CD4-positive, alpha-beta T cell treated with Interferon gamma for 1 hour (primary cell): ENCODE results near the gene MEGF11.

Source experiments
- DNase-seq: peaks from one replicate; pipeline ENCODE4 v3.0.0-alpha.2; 2020

The MEGF11 gene

GRCh38 chr15:66211670-66212562, 41.6 kb downstream of the MEGF11 start:
- no peak for DNase-seq

- DNase-seq: no peak
These were observed 42.9 kb downstream of the MEGF11 start for GRCh38 chr15:66210684-66211083.

GRCh38 chr15:66198757-66199156, 54.8 kb downstream of the MEGF11 start:
- DNase-seq: no peak

DNA sequence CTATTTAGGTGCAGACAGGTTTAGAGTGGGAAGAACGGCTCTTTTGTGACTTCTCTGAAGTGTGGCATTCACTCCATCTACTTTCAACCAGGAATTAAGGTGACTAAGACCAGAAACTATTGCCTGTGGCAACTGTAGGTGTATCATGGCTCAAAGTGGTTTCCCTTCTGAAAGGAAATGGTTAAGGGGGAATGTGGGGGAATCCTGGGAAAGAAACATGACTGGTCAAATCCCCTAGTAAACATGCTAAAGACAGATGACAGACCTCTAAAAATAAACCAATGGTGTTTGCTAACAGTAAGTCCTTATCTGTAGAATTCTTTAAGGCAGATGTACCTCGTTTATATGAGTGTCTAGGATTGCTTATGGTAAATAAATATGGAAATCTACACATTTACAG, 56.9 kb downstream of the MEGF11 start:
- no peak for DNase-seq

GRCh38 chr15:66195621-66196230, 57.8 kb downstream of the MEGF11 start:
- DNase-seq: no peak

DNA sequence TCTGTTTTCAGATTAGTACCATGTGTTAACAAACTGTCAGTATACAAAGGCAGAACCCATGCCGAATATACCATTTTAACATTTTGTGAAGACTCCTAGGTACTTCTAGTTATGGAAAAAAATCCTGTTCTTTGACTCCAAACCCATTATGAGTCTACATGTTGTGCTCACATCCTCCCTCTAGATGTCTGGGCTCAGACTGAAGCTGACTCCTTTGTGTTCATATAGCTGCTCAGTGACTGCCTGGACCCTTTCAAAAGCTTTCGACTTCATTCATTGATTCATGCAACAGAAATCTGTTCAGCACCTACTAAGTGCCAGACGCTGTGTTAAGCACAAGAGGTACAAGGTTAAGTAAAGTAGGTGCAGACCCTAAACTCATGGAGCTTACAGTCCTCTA, 60.5 kb downstream of the MEGF11 start:
- no peak for DNase-seq

DNA sequence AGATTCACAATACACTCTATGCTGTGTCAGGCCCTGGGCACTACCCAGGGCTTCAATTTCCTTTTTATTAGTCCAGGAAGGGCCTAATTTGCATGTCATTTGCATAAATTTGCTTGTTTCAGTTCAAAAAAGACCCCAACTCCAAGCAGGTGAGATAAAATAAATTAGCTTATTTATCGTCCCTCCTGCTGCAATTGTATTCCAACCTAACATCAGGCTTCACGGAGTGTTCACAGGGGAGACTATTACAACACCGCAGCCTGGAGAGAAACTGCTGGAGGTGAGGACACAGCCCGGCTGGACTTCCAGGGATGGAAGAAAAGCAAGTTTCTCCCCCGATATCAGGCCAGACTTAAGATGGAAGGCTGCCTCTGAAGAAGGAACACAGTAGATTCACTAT, 62.8 kb downstream of the MEGF11 start:
- DNase-seq: no peak

DNA sequence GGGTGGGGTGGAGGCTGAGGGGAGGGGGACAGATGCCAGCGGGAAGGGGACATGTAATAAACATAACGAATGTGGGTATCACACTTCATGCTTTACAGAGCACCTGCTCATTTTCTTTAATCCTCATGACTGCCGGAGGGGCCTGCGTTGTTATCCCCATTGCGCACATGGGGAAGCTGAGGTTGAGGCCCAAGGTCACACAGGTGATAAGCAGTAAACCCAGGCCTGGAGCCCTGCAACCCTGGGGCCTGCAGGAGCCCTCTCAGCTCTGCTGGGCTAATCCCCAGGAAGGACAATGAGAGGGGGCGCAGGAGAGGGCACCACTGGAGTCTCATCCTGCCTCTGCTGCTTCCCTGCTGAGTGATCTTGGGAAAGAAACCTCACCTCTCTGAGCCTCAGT, 64.3 kb downstream of the MEGF11 start:
- DNase-seq: no peak

GRCh38 chr15:66188464-66188863, 65.1 kb downstream of the MEGF11 start:
- DNase-seq: no peak

DNA sequence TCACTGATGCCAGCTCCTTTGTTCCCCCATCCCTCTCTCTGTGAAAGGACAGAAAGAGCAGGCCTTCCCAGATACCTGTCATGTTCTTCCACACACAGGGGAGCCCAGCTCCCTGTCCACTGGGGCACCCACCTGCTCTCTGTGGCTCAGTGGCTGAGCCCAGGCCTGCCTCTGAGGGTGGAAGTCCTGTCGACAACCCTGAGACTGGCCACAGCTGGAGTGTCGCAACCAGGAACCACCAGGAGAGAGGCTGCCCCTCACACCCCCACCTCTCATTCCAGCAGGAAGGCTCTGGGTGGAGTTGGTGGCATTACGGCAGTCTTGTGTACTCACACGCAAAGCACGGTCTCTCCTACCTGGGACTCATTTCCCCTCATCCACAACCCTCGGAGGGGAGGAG, 66.3 kb downstream of the MEGF11 start:
- no peak for DNase-seq

DNA sequence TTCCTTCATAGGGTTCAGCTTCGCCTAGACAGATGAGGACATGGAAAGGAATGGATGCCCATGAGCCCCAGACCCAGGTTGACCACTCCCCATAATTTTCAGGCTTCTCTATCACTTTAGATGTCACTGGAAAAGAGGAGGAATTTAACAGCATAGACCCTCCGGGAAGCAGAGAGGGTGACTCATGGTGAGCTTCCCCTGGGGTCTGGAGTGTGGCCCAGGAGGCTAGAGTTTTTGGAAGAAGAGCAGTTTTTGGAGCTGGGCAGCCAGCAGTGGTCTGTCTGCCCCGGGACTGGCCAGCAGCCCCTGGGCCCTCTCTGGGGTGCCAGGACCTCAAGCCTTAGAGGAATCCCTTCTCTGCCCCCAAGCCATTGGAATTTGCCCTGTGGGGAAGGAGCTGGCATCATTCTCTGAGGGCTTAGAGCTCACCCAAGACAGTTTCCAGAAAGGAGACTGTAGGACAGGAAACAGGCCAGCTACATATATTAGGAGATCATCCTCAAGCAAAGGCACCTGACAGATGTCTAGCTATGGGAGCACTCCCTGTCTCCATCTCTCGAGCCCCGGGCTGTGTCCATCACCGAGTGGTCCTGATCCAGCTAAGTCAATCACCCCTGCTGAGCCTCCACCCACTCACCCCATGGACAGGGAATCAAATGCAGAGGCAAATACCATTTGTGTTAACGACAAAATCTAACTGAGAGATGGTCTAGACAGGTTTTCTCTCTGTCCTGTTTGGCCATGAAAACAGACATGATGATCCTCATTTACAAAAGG, 67.3 kb downstream of the MEGF11 start:
- DNase-seq: no peak

DNA sequence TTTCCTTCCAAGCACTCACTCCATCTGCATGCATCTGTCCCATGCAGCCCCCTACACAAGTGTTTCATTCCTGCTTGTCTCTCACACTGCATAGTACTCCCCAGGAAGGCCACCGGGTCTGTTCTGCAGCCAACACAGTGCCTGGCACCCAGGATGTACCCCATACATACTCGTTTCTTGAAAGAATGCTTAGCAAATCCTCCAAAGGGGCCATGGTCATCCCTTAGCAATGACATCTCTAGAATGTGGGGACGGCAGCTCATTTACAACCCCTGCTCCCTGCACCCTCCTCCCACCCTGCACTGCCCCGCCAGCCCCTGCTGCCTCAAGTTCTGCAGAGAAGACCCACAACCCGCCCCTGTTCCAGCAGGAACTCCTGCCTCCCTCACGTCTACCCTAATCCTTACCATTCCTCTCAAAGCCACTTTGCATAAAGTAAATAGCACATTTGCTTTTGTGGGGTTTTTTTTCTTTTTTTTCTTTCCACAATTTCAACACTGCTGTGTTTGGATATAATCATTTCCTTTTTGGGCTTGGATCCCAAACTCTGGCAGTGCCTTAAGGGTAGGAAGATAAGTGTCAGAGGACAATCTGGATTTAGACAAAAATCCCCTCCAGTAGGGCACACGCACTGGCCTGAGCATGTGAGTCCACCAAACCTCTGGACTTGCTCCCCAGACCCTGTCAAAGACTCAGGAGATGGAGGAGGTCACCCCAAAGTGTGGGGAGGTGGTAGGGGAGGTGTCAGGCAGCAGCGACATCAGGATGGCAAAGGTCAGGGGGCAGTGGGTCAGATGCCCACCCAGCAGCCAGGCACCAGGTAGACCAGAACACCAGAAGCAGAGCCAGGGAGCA, 68.4 kb downstream of the MEGF11 start:
- no peak for DNase-seq

GRCh38 chr15:66184492-66184891, 69.1 kb downstream of the MEGF11 start:
- no peak for DNase-seq

DNA sequence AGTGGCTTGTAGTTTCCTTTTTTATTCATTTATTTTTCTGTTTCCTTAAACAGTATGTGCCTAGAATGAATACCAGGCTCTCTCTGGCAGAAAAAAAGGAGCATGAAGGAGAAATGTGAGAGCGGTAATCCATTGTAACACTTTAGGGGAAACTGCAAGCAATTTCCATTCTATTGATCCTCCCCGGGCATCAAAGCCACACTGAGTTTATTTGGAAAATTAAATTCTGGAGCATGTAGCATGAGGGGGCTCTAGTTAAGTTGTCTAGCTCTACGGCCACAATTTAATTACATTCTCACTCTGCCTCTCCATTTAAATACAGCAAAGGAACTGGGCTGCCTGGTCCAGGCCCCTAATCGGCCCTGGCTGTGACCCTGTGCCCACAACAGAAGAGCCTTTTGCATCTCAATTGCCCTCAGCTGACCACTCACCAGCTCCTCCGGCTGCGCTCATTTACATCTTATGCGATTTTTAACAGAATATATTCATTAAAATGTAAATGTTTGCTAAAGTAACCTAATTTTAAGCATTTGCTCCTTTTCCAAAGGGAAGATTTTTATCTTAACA, 72.9 kb downstream of the MEGF11 start:
- no peak for DNase-seq

GRCh38 chr15:66178531-66178910, 75.0 kb downstream of the MEGF11 start:
- no peak for DNase-seq

DNA sequence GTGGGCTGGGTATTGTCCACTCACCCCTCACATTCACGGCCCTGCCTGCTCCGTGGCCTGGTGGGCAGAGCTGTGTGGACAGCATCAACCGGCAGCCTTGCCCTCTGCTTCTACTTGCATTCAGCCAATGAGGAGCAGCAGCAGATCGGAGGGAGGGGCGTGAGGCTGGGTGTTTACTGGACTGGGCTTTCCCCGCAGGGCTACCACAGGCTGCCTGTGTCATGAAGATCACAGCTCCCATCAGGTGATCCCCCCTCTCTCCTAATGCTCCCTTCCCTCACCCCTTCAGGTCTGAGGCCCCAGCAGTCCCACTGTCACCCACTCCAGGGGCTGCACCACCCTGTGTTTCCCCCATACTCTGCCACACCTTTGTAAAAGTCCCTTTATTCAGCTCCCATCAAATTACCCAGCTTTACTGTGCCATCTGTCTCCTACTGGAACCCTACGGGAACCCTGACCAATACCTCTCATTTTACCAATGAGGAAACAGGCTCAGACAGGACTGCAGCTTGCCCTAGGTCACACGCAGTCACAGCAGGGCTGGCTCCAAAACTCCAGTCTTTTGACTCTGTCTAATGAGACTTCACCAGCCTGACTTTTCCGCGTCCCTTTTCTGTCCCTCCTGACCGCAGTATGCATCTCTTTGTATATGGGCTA, 81.1 kb downstream of the MEGF11 start:
- no peak for DNase-seq

DNA sequence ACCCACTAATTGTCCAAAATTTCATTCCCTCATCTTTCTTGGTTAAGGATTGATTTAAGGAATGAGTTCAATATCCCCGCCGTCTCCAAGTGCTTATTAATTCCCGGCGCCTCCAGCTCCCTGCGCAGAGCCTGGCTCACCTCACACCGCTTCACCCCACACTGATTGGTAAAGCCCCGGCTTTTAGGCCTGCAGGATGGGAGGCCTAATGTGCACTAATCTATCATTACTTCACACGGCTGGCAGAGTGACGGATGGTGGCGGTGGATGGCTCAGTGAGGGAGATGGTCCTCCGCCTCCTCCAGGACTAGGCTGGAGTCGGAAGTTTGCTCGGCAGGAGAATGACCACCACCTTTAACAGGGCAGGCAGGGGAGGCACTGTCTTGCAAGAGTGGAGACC, 81.7 kb downstream of the MEGF11 start:
- DNase-seq: no peak

DNA sequence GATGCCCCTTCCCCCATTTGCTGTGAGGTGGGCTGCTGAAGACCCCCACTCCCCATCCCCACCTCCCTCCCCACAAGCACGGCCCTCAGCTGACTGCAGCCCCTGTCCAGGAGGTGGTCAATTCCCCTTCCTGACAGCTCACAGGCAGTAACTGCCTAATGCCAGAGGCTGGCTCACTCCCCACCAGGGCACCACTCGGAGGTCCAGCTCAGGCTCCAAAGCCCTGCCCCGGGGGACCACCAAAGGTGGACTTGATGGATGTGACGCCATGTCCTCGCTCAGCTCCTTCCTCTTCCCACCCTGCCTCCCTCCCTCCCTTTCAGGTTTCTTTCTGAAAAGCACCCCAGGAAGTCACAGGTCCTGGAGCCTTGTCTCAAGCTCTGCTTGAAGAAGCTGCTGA, 82.8 kb downstream of the MEGF11 start:
- no peak for DNase-seq

DNA sequence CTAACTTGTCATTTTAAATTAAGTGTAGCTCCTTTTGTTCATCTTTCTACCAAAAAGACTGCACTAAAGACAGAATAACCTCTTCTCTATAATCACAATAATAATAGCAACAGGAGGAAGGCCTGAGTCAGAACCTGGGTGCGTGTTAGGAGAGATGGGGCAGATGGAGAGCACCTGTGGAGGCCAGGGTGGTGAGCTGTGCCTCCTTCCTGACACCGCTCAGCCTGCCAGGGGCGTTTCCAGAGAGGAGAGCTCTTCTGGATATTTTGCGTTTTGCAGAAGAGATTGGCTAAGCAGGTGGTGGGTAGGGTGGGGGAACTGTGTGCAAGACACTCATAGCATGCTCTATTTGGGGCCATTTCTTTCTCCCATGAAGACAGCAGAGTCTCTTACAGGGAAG, 83.5 kb downstream of the MEGF11 start:
- no peak for DNase-seq

- no peak for DNase-seq
These were observed 83.9 kb downstream of the MEGF11 start for GRCh38 chr15:66169625-66170024.

DNA sequence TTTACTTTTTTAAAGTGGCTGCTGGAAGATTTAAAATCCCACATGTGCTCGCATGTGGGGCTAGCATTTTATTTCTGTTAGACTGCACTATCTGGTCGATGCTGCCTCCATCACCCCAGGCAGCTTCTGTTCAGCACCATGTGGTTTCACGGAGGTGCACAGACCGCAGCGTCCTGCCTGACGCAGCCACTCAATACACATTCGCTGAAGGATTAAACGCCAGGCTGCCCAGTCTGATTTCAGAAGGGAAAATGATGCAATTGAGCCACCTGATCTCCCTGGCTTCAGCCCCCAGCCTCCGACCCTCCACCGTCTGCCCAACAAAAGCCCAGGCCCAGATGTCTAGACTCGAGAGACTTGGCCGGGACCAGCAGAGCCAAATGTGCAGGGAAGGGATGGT, 84.5 kb downstream of the MEGF11 start:
- no peak for DNase-seq

DNA sequence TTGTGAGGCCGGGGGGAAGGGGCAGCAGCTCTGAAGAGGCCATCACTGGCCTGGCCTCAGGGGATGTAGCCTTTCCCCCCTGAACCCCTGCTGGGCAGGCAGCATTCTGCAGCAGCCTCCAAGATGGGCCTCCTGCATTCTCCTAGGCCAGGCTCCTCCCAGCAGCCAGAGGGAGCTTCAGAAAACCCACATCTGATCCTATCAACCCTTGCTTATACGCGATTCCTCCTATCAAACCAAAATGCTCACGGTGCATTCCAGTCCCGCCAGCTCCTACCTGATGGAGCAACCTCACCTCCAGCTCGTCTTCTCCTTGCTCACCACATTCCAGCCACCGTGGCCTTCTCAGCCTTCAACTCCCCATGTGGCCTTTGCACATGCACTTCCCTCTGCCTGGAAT, 85.7 kb downstream of the MEGF11 start:
- no peak for DNase-seq
